B cell (primary cell): ENCODE measurements around the gene CEP112. TPM values are rescaled to one million over a fixed set of nuclear protein-coding genes. Genes with fewer than 3 reads are reported as not detected.

Experiments used
- ATAC-seq: fragments of 200-7000 bp; cut with Tn5 transposase; one replicate; pipeline ENCODE4 v1.10.0; 2021; ENCODE audit warnings: low read depth, mild to moderate bottlenecking, moderate number of reproducible peaks, moderate library complexity
- CTCF ChIA-PET: fragments of 350-600 bp; sonication (Branson Sonifier 250); formaldehyde crosslinking; loops from one replicate; lab custom pipeline; 2021; ENCODE audit warnings: antibody characterized with exemption, inconsistent platforms; lab: Charles Lee
- POLR2A ChIA-PET: fragments of 350-600 bp; sonication (Branson Sonifier 250); formaldehyde crosslinking; loops from one replicate; lab custom pipeline; 2021; ENCODE audit warnings: antibody characterized with exemption; lab: Charles Lee
- DNase-seq: peaks from one replicate; pipeline ENCODE4 v3.0.0; 2013
- H2AFZ ChIP-seq: 2 replicates; pipeline ENCODE4 v1.6.1; 2012; ENCODE audit warnings: mild to moderate bottlenecking, low read depth, low read length; ENCODE audit not compliant: insufficient read depth, poor library complexity, severe bottlenecking
- H3K27ac ChIP-seq, 2 donors: 1 replicate in 1 of 2; 2 replicates in 1 of 2; pipeline ENCODE4 v1.5.1; 2012 to 2013; ENCODE audit warnings: low read length in 2 of 2, mild to moderate bottlenecking in 2 of 2, moderate library complexity in 1 of 2
- H3K27me3 ChIP-seq, 4 experiments: fragments of 200-600 bp in 1 of 4; sonication (generic) in 1 of 4; replicated peaks in 1 of 4; 1 replicate in 2 of 4; 2 replicates in 2 of 4; pipeline versions ENCODE4 v1.6.1 to v1.7.0; 2013 to 2016; ENCODE audit warnings: low read length in 3 of 4, mild to moderate bottlenecking in 2 of 4, mixed read lengths in 1 of 4, moderate library complexity in 1 of 4; ENCODE audit not compliant: insufficient read depth in 4 of 4, control insufficient read depth in 3 of 4; ENCODE audit errors: control extremely low read depth in 1 of 4
- H3K36me3 ChIP-seq, 2 experiments: replicated peaks in 1 of 2; 1 replicate in 1 of 2; 2 replicates in 1 of 2; pipeline versions ENCODE4 v1.6.1 to v1.7.1; 2013; ENCODE audit warnings: low read length in 1 of 2; ENCODE audit not compliant: insufficient read depth in 2 of 2, control insufficient read depth in 1 of 2; ENCODE audit errors: control extremely low read depth in 1 of 2, extremely low read depth in 1 of 2
- H3K4me1 ChIP-seq, 2 donors: fragments of 200-600 bp in 1 of 2; sonication (generic) in 1 of 2; 1 replicate in 1 of 2; 2 replicates in 1 of 2; pipeline versions ENCODE4 v1.5.1 to v1.6.1; 2013 to 2017; ENCODE audit warnings: low read length in 2 of 2; ENCODE audit not compliant: control insufficient read depth in 2 of 2, insufficient read depth in 2 of 2
- H3K4me2 ChIP-seq: replicated peaks from 2 replicates; pipeline ENCODE3; 2012; ENCODE audit warnings: mild to moderate bottlenecking, low read depth, low read length; ENCODE audit not compliant: poor library complexity, severe bottlenecking
- H3K4me3 ChIP-seq, 5 experiments: fragments of 200-600 bp in 1 of 5; sonication (generic) in 1 of 5; 1 replicate in 3 of 5; 2 replicates in 2 of 5; pipeline versions ENCODE4 v1.5.1 to v1.7.0; 2011 to 2016; ENCODE audit warnings: low read length in 4 of 5, mild to moderate bottlenecking in 4 of 5, low read depth in 2 of 5, control low read depth in 1 of 5, moderate library complexity in 1 of 5; ENCODE audit not compliant: insufficient read depth in 1 of 5; ENCODE audit errors: control extremely low read depth in 1 of 5, extremely low read depth in 1 of 5
- H3K79me2 ChIP-seq: fragments of 200-600 bp; sonication (generic); one replicate; pipeline ENCODE4 v1.6.0; 2016; ENCODE audit warnings: low read length; ENCODE audit not compliant: control insufficient read depth, insufficient read depth
- H3K9ac ChIP-seq: fragments of 200-600 bp; sonication (generic); 2 replicates; pipeline ENCODE4 v1.6.1; 2017; ENCODE audit warnings: mild to moderate bottlenecking, low read length, moderate library complexity
- H3K9me3 ChIP-seq, 3 donors: one replicate each; pipeline versions ENCODE4 v1.6.1 to v1.7.1; 2013; ENCODE audit warnings: low read length in 2 of 3; ENCODE audit not compliant: control insufficient read depth in 2 of 3, insufficient read depth in 1 of 3; ENCODE audit errors: control extremely low read depth in 1 of 3
- H4K20me1 ChIP-seq: 2 replicates; pipeline ENCODE4 v1.6.0; 2012; ENCODE audit warnings: mild to moderate bottlenecking, low read length; ENCODE audit not compliant: insufficient read depth, control insufficient read depth, poor library complexity, severe bottlenecking
- H3K27ac Mint-ChIP-seq: one replicate; pipeline ENCODE4 v1.8.0; 2021; ENCODE audit warnings: mixed read lengths
- H3K27me3 Mint-ChIP-seq: one replicate; pipeline ENCODE4 v1.8.0; 2021; ENCODE audit warnings: mixed read lengths
- H3K4me1 Mint-ChIP-seq: one replicate; pipeline ENCODE4 v1.8.0; 2021; ENCODE audit warnings: mixed read lengths
- H3K4me3 Mint-ChIP-seq: one replicate; pipeline ENCODE4 v1.8.0; 2021; ENCODE audit warnings: mixed read lengths
- H3K9me3 Mint-ChIP-seq: one replicate; pipeline ENCODE4 v1.8.0; 2022; ENCODE audit warnings: mixed read lengths; ENCODE audit not compliant: insufficient read depth
- CTCF ChIP-seq: fragments of 200-600 bp; IDR thresholded peaks from one replicate; pipeline ENCODE4 v1.8.0; 2022; ENCODE audit warnings: antibody characterized with exemption, mild to moderate bottlenecking
- EZH2 ChIP-seq: IDR thresholded peaks from 2 replicates; pipeline ENCODE4 v1.6.1; 2012; ENCODE audit warnings: borderline replicate concordance, low read depth, mild to moderate bottlenecking, moderate library complexity, low read length; ENCODE audit not compliant: insufficient read depth, poor library complexity, severe bottlenecking
- WGBS: methylation state at CpG from one replicate; pipeline ENCODE4 v1.1.5; 2013; ENCODE audit warnings: missing lambda C conversion rate; ENCODE audit not compliant: insufficient coverage; 5-methylcytosine and 5-hydroxymethylcytosine counted together
- intact Hi-C: fragments of 100-400 bp; cut with micrococcal nuclease; formaldehyde crosslinking; loops from one replicate; pipeline ENCODE4 v1.10.0; 2022
- polyA plus RNA-seq: library from polyadenylated mRNA; depleted of rRNA; stranded (reverse); fragments of >200 nt; gene quantifications from 2 replicates; pipeline ENCODE4 v1.2.3, GENCODE V29; 2012
- total RNA-seq, 2 donors: library from RNA; stranded (reverse); fragments of 120-200 nt in 1 of 2; gene quantifications; 1 replicate in 1 of 2; 2 replicates in 1 of 2; pipeline versions ENCODE4 v1.2.3 to v1.2.4, GENCODE V29; 2013 to 2022

Gene CEP112
- total and polyA plus RNA-seq, 2 donors (not counting 1 experiment from before 2014, with no cell fraction given): 0.57 to 4.6 TPM

DNA sequence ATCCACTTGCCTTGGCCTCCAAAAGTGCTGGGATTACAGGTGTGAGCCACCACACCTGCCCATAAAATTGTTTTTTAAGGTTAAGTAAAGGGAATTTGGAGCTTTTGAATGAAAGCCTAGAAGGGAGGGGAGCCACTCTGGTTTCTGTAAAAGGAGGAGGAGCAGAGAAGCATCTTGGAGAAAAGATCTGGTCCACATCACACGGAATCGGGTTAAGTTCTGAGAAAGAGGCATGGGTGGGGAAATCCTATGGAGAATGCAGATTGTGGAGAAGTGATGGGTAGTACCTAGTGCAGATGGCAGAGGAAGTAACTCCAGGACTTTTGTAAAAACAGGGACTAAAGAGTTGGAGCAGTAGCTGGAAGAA lies 18.3 kb upstream of the CEP112 start:
- ChIA-PET POLR2A (no interaction called here), CTCF (no interaction called here)
- H3K79me2 ChIP-seq: no peaks in the 10 kb centered on the region
- peaks cover 0 to 6% (median 1%) of the 10 kb centered on the region in 4 experiments for H3K27me3 ChIP-seq
- ATAC-seq (no peak), DNase-seq (no peak)
- Mint-ChIP-seq H3K27me3 (peaks cover 27% of the 10 kb centered on the region), H3K4me3 (no peak overlapping the region), H3K27ac (no peak overlapping the region), H3K9me3 (no peaks in the 10 kb centered on the region), H3K4me1 (no peaks in the 10 kb centered on the region)
- TF ChIP-seq CTCF: no peak
- TF ChIP-seq EZH2: no peak
- H2AFZ ChIP-seq: no peak overlapping the region
- WGBS: 86% methylated on average over 2 of the region's 2 CpGs
- no peak overlapping the region for H3K9ac ChIP-seq
- no peaks in the 10 kb centered on the region for H3K36me3 ChIP-seq
- H3K9me3 ChIP-seq: no peaks in the 10 kb centered on the region
- no peak overlapping the region for H3K4me2 ChIP-seq
- no peak overlapping the region for H3K27ac ChIP-seq
- H3K4me3 ChIP-seq: no peak overlapping the region
- intact Hi-C loops: no loop called here
- H3K4me1 ChIP-seq: no peaks in the 10 kb centered on the region
- no peaks in the 10 kb centered on the region for H4K20me1 ChIP-seq

DNA sequence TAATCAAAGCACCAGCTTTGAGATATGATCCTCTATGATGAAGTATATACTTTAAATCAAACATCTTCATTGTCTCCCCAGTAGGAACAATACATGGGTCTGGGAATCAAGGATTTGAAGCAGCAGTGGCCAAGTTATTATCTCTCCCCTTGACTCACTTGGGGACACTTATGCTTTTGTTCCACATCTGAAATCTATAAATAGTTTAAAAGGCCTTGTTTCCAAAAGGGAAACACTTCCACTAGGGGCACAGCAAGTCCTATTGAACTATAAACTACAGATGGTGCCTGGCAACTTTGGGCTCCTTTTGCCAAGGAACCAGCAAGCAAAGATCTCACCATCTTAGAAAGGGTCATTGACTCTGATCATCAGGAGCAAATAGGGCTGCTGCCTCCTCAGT lies 16.0 kb upstream of the CEP112 start:
- intact Hi-C loops: no loop called here
- no peak overlapping the region for H3K4me2 ChIP-seq
- CTCF ChIA-PET: no interaction called here
- Mint-ChIP-seq H3K27ac (no peak overlapping the region), H3K9me3 (no peaks in the 10 kb centered on the region), H3K4me3 (no peak overlapping the region), H3K4me1 (no peaks in the 10 kb centered on the region), H3K27me3 (peaks cover 13% of the 10 kb centered on the region)
- no peaks in the 10 kb centered on the region for H4K20me1 ChIP-seq
- H3K4me3 ChIP-seq: no peak overlapping the region
- POLR2A ChIA-PET: no interaction called here
- H3K79me2 ChIP-seq: no peaks in the 10 kb centered on the region
- H3K36me3 ChIP-seq: no peaks in the 10 kb centered on the region
- no peaks in the 10 kb centered on the region for H3K27me3 ChIP-seq
- TF ChIP-seq EZH2 (no peak), CTCF (no peak)
- H3K4me1 ChIP-seq: no peaks in the 10 kb centered on the region
- no peak overlapping the region for H3K9ac ChIP-seq
- peaks cover 0 to 7% (median 0%) of the 10 kb centered on the region in 3 donors for H3K9me3 ChIP-seq
- no peak overlapping the region for H2AFZ ChIP-seq
- ATAC-seq (no peak), DNase-seq (no peak)
- H3K27ac ChIP-seq: no peak overlapping the region
